Liver (tissue), 9 donors: ENCODE data around the gene PTPRH. TPM values are rescaled to one million over a fixed set of nuclear protein-coding genes. Genes with fewer than 3 reads are reported as not detected.

Source experiments
- DNase-seq: peaks from one replicate; pipeline ENCODE4 v3.0.0-alpha.2; 2017; ENCODE audit warnings: low spot score
- H3K27ac ChIP-seq, 2 donors: one replicate each; pipeline ENCODE4 v1.7.0; 2013; ENCODE audit warnings: inconsistent platforms in 2 of 2, low read length in 2 of 2, control low read depth in 1 of 2, low read depth in 1 of 2, mild to moderate bottlenecking in 1 of 2
- H3K27me3 ChIP-seq, 4 donors: one replicate each; pipeline versions ENCODE4 v1.6.1 to v1.7.0; 2013; ENCODE audit warnings: low read length in 3 of 4, inconsistent platforms in 1 of 4, mild to moderate bottlenecking in 1 of 4, moderate library complexity in 1 of 4; ENCODE audit not compliant: control insufficient read depth in 4 of 4, insufficient read depth in 4 of 4
- H3K36me3 ChIP-seq, 4 donors: one replicate each; pipeline versions ENCODE4 v1.6.1 to v1.7.0; 2013; ENCODE audit warnings: low read length in 3 of 4, mild to moderate bottlenecking in 3 of 4, low read depth in 1 of 4, moderate library complexity in 1 of 4; ENCODE audit not compliant: control insufficient read depth in 4 of 4, insufficient read depth in 3 of 4
- H3K4me1 ChIP-seq, 4 donors: one replicate each; pipeline versions ENCODE4 v1.6.1 to v1.7.0; 2013; ENCODE audit warnings: low read length in 3 of 4, mild to moderate bottlenecking in 3 of 4, moderate library complexity in 1 of 4; ENCODE audit not compliant: control insufficient read depth in 4 of 4, insufficient read depth in 4 of 4
- H3K4me3 ChIP-seq, 3 donors: one replicate each; pipeline versions ENCODE4 v1.6.1 to v1.7.0; 2013; ENCODE audit warnings: low read length in 3 of 3, control low read depth in 1 of 3, low read depth in 1 of 3, mild to moderate bottlenecking in 1 of 3
- H3K9ac ChIP-seq, 2 donors: one replicate each; pipeline ENCODE4 v1.7.0; 2013; ENCODE audit warnings: low read length in 2 of 2, mild to moderate bottlenecking in 2 of 2, moderate library complexity in 2 of 2, control low read depth in 1 of 2, low read depth in 1 of 2
- H3K9me3 ChIP-seq, 4 donors: one replicate each; pipeline versions ENCODE4 v1.6.1 to v1.7.0; 2013; ENCODE audit warnings: low read length in 3 of 4; ENCODE audit not compliant: control insufficient read depth in 4 of 4
- EGR1 ChIP-seq, 2 donors: IDR thresholded peaks; 2 replicates each; pipeline ENCODE4 v1.6.1; 2016 to 2018; ENCODE audit warnings: antibody characterized with exemption in 2 of 2, low read depth in 2 of 2
- FOXA1 ChIP-seq: IDR thresholded peaks from 2 replicates; pipeline ENCODE4 v1.6.1; 2016; ENCODE audit warnings: antibody characterized with exemption
- GABPA ChIP-seq, 2 donors: IDR thresholded peaks in 1 of 2; conservative IDR thresholded peaks in 1 of 2; 2 replicates each; pipeline ENCODE4 v1.6.1; 2016; ENCODE audit warnings: antibody characterized with exemption in 2 of 2, mild to moderate bottlenecking in 1 of 2, moderate library complexity in 1 of 2
- HNF4A ChIP-seq, 2 donors: conservative IDR thresholded peaks; 2 replicates each; pipeline ENCODE4 v1.6.1; 2016; ENCODE audit warnings: antibody characterized with exemption in 2 of 2, mild to moderate bottlenecking in 2 of 2
- HNF4G ChIP-seq: IDR thresholded peaks from 2 replicates; pipeline ENCODE4 v1.6.1; 2016; ENCODE audit warnings: antibody characterized with exemption
- JUND ChIP-seq, 2 donors: IDR thresholded peaks; 2 replicates each; pipeline ENCODE4 v1.6.1; 2016; ENCODE audit warnings: antibody characterized with exemption in 2 of 2
- NR2F2 ChIP-seq: IDR thresholded peaks from 2 replicates; pipeline ENCODE4 v1.6.1; 2016; ENCODE audit warnings: antibody characterized with exemption
- RAD21 ChIP-seq, 2 donors: IDR thresholded peaks; 2 replicates each; pipeline ENCODE4 v1.6.1; 2016; ENCODE audit warnings: antibody characterized with exemption in 2 of 2, mild to moderate bottlenecking in 2 of 2
- RXRA ChIP-seq, 2 donors: IDR thresholded peaks; 2 replicates each; pipeline ENCODE4 v1.6.1; 2017 to 2018; ENCODE audit warnings: antibody characterized with exemption in 2 of 2, mild to moderate bottlenecking in 1 of 2
- SP1 ChIP-seq: IDR thresholded peaks from 2 replicates; pipeline ENCODE4 v1.6.1; 2018; ENCODE audit warnings: antibody characterized with exemption, mild to moderate bottlenecking
- TAF1 ChIP-seq: conservative IDR thresholded peaks from 2 replicates; pipeline ENCODE4 v1.6.1; 2016; ENCODE audit warnings: antibody characterized with exemption, mild to moderate bottlenecking
- YY1 ChIP-seq: IDR thresholded peaks from 2 replicates; pipeline ENCODE4 v1.6.1; 2016; ENCODE audit warnings: antibody characterized with exemption, mild to moderate bottlenecking
- WGBS: extraction: QIAGEN DNeasy Blood & Tissue Kit; methylation state at CpG from one replicate; pipeline ENCODE4 v1.1.7; 2013; 5-methylcytosine and 5-hydroxymethylcytosine counted together
- polyA plus RNA-seq, 2 donors: library from polyadenylated mRNA; stranded (reverse) in 1 of 2; unstranded in 1 of 2; fragments of 200-250 nt in 1 of 2; fragments of >200 nt in 1 of 2; fragmentation: Nextera tagmentation in 1 of 2; extraction: Ambion mirVana in 1 of 2; gene quantifications; one replicate each; pipeline versions ENCODE4 v1.2.1 to v1.2.3, GENCODE V29; 2013 to 2015
- total RNA-seq, 2 donors: library from RNA; depleted of rRNA; stranded (reverse); fragments of >200 nt; gene quantifications; one replicate each; pipeline ENCODE4 v1.2.3, GENCODE V29; 2014
- TF ChIP-seq, protein P1 (sequence below): IDR thresholded peaks from 2 replicates; pipeline ENCODE4 v1.6.1; 2016; ENCODE audit warnings: antibody characterized with exemption
- TF ChIP-seq, protein P2 (sequence below): IDR thresholded peaks from 2 replicates; pipeline ENCODE4 v1.6.1; 2016; ENCODE audit warnings: antibody characterized with exemption, mild to moderate bottlenecking
- TF ChIP-seq, protein P3 (sequence below): IDR thresholded peaks from 2 replicates; pipeline ENCODE4 v1.6.1; 2016; ENCODE audit warnings: antibody characterized with exemption
- TF ChIP-seq, protein P4 (sequence below): IDR thresholded peaks from 2 replicates; pipeline ENCODE4 v1.6.1; 2016; ENCODE audit warnings: antibody characterized with exemption
- TF ChIP-seq, protein P5 (sequence below): fragments of 150-350 bp; IDR thresholded peaks from 2 replicates; pipeline ENCODE4 v1.5.1; 2017; ENCODE audit warnings: improper control_type of control experiment, low read depth, low read length; ENCODE audit not compliant: missing input control
- donor health status: healthy.
- donor health status: healthy.
- donor health status: healthy.
- donor health status: healthy.
- donor health status: healthy.

The PTPRH gene
- total and polyA plus RNA-seq, 4 donors, result 3.1 to 20.4 (median 11.4) TPM

DNA sequence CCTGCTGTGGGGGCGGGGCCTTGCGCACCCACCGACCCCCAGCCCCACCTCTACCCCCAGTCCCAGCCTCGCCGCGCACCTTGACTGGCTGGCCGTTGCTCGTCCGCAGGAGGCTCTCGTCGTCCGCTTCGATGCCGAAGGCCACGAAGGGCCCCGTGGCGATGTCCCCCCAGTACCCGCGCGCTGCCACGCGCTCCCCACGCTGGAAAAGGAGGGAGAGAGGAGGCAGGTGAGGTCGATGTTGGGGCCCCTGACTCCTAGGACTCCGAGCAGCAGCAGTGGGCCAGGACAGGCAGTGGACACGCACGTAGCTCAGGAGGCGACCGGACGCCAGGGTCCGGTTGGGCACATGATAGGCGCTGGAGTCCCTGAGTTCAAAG is 48.3 kb downstream of the PTPRH start:
- no peak overlapping the region for H3K27ac ChIP-seq
- H3K4me1 ChIP-seq, result no peaks in the 10 kb centered on the region
- DNase-seq, result no peak
- no peaks in the 10 kb centered on the region for H3K36me3 ChIP-seq
- no peak for TF ChIP-seq HNF4A (conservative IDR thresholded peaks at IDR 0.05)
- TF ChIP-seq GABPA (IDR thresholded peaks at IDR 0.05 in 1 of 2, conservative IDR thresholded peaks at IDR 0.05 in 1 of 2), result no peak
- TF ChIP-seq, protein P1, sequence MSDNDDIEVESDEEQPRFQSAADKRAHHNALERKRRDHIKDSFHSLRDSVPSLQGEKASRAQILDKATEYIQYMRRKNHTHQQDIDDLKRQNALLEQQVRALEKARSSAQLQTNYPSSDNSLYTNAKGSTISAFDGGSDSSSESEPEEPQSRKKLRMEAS, result no peak
- no peak for TF ChIP-seq YY1
- no peak for TF ChIP-seq SP1
- no peak for TF ChIP-seq HNF4G
- TF ChIP-seq EGR1 (IDR thresholded peaks at IDR 0.05; ENCODE audit: low read depth in 2 of 2), result no peak
- TF ChIP-seq, protein P2, sequence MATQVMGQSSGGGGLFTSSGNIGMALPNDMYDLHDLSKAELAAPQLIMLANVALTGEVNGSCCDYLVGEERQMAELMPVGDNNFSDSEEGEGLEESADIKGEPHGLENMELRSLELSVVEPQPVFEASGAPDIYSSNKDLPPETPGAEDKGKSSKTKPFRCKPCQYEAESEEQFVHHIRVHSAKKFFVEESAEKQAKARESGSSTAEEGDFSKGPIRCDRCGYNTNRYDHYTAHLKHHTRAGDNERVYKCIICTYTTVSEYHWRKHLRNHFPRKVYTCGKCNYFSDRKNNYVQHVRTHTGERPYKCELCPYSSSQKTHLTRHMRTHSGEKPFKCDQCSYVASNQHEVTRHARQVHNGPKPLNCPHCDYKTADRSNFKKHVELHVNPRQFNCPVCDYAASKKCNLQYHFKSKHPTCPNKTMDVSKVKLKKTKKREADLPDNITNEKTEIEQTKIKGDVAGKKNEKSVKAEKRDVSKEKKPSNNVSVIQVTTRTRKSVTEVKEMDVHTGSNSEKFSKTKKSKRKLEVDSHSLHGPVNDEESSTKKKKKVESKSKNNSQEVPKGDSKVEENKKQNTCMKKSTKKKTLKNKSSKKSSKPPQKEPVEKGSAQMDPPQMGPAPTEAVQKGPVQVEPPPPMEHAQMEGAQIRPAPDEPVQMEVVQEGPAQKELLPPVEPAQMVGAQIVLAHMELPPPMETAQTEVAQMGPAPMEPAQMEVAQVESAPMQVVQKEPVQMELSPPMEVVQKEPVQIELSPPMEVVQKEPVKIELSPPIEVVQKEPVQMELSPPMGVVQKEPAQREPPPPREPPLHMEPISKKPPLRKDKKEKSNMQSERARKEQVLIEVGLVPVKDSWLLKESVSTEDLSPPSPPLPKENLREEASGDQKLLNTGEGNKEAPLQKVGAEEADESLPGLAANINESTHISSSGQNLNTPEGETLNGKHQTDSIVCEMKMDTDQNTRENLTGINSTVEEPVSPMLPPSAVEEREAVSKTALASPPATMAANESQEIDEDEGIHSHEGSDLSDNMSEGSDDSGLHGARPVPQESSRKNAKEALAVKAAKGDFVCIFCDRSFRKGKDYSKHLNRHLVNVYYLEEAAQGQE, result no peak
- no peak for TF ChIP-seq TAF1
- TF ChIP-seq, protein P3, sequence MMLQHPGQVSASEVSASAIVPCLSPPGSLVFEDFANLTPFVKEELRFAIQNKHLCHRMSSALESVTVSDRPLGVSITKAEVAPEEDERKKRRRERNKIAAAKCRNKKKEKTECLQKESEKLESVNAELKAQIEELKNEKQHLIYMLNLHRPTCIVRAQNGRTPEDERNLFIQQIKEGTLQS, result no peak
- no peak for TF ChIP-seq RXRA (IDR thresholded peaks at IDR 0.05)
- TF ChIP-seq, protein P4, sequence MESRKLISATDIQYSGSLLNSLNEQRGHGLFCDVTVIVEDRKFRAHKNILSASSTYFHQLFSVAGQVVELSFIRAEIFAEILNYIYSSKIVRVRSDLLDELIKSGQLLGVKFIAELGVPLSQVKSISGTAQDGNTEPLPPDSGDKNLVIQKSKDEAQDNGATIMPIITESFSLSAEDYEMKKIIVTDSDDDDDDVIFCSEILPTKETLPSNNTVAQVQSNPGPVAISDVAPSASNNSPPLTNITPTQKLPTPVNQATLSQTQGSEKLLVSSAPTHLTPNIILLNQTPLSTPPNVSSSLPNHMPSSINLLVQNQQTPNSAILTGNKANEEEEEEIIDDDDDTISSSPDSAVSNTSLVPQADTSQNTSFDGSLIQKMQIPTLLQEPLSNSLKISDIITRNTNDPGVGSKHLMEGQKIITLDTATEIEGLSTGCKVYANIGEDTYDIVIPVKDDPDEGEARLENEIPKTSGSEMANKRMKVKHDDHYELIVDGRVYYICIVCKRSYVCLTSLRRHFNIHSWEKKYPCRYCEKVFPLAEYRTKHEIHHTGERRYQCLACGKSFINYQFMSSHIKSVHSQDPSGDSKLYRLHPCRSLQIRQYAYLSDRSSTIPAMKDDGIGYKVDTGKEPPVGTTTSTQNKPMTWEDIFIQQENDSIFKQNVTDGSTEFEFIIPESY, result no peak
- TF ChIP-seq JUND (IDR thresholded peaks at IDR 0.05), result no peak
- no peak for TF ChIP-seq NR2F2
- TF ChIP-seq RAD21 (IDR thresholded peaks at IDR 0.05), result no peak
- no peak for TF ChIP-seq FOXA1
- TF ChIP-seq, protein P5, sequence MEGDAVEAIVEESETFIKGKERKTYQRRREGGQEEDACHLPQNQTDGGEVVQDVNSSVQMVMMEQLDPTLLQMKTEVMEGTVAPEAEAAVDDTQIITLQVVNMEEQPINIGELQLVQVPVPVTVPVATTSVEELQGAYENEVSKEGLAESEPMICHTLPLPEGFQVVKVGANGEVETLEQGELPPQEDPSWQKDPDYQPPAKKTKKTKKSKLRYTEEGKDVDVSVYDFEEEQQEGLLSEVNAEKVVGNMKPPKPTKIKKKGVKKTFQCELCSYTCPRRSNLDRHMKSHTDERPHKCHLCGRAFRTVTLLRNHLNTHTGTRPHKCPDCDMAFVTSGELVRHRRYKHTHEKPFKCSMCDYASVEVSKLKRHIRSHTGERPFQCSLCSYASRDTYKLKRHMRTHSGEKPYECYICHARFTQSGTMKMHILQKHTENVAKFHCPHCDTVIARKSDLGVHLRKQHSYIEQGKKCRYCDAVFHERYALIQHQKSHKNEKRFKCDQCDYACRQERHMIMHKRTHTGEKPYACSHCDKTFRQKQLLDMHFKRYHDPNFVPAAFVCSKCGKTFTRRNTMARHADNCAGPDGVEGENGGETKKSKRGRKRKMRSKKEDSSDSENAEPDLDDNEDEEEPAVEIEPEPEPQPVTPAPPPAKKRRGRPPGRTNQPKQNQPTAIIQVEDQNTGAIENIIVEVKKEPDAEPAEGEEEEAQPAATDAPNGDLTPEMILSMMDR, result no peak
- no peak overlapping the region for H3K9ac ChIP-seq
- no peaks in the 10 kb centered on the region for H3K9me3 ChIP-seq
- WGBS, result 28% methylated on average over 32 of the region's 32 CpGs
- peaks cover 3 to 4% (median 3%) of the 10 kb centered on the region in 4 donors for H3K27me3 ChIP-seq
- no peak overlapping the region for H3K4me3 ChIP-seq
